Activated CD4-positive, CD25-positive, alpha-beta regulatory T cell treated with anti-CD3 and anti-CD28 coated beads, Interleukin-2, amount 50 U/mL, for 72 hours (primary cell): ENCODE data around the gene CELSR1.
A peak's percentile ranks its signal among the peaks of the same experiment; 100 is the strongest.

ENCODE experiments used
- DNase-seq: peaks from one replicate; pipeline ENCODE4 v3.0.0; 2021

CELSR1 gene

GRCh38 chr22:46373921-46374662 is 163.3 kb downstream of the CELSR1 start:
- no peak for DNase-seq

GRCh38 chr22:46373159-46373558 is 164.3 kb downstream of the CELSR1 start:
- DNase-seq, result no peak

- no peak for DNase-seq
Observed at GRCh38 chr22:46372686-46373085, 164.7 kb downstream of the CELSR1 start.

DNA sequence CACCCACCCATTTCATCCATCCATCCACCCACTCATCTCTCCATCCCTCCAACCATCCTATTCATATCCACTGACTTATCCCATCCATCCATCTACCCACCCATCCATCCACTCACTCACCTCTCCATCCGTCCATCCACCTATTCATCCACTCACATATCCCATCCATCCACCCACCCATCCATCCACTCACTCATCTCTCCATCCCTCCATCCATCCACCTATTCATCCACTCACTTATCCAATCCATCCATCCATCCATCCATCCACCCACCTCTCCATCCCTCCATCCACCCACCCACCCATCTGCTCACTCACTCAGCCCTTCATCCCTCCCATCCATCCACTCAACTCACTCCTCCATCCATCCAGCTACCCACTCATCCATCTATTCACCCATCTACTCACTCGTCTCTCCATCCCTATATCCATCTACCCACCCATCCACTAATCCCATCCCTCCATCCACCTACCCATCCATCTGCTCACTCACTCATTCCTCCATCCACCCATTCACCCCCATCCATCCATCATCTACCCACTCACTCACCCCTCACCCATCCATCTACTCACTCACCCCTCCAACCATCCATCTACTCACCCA is 165.7 kb downstream of the CELSR1 start:
- no peak for DNase-seq

DNA sequence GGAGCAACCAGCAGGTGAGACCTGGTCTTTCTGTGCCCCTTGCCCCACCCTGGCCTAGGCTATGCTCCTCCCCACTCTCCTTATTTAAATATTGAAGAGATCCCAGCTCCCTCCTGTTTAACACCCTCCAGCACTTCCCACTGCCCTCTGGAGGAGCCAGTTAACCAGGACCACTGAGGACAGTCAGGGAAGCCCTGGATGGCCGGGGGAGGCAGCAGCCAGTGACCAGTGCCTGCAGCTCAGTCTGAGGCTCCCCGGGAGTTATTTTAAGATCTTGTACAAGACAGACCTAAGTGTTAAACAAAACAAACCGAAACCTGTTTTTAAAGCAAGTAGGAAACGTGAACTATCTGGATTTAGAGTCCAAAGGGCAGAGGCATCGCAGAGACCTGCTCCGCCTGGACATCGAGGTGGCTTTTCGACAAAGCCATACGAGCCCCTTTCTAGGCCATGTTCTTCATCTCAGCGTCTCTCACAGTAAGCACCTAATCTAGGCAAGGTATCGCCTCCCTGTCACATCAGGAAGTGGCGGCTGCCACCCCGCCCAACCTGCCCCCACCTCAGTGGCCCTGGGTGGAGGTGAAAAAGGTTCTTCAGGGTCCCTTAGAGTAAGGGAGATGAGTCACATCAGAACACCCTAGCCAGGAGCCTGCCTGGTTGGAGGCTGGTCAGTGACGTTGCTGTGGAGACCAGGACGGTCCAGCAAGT is 166.7 kb downstream of the CELSR1 start:
- DNase-seq, result no peak

DNA sequence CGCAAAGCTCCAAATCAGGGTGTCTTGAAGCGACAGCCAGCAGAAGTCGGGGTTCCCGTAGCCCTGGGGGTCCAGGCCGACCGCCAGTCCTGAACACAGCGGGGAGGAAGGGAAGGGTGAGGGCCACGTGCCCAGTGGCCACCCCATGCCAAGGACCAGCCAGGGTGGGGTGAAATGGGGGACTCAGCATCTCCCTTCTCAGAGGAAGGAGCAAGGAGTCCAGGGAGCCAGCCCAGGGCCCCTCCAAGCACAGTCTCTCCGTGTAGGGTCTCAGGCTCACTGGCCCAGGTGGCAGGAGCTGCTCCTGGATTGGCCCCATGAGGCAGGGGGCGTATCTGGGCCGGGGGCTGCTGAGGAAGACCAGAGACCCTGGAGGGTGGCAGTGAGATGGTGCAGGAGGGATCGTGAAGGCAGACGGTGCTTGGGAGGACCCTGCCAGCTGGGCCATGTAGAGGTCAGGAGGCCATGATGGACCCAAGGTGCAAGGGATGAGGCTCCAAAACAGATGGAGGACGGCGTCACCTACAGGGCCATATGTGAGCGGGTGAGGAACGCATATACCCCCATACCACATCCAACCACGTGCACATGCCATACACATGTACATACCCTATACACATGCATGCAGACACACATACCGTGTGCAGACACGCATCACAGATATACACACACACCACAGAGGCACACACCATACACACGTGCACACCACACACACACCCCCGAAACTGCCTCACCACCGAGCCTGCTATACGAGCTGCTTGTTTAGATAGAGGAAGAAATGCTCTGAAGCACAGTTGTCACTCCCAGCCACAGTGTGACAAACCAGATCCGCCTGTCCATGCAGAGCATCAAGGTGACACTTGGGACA is 167.5 kb downstream of the CELSR1 start:
- no peak for DNase-seq

GRCh38 chr22:46368871-46369715 is 168.3 kb downstream of the CELSR1 start:
- DNase-seq, result no peak

- DNase-seq, result no peak
Observed at GRCh38 chr22:46368422-46368821, 169.0 kb downstream of the CELSR1 start.

GRCh38 chr22:46367707-46368191 is 169.7 kb downstream of the CELSR1 start:
- DNase-seq, result peak; percentile 73

- DNase-seq, result no peak
Observed at GRCh38 chr22:46366801-46367706, 170.4 kb downstream of the CELSR1 start.

DNA sequence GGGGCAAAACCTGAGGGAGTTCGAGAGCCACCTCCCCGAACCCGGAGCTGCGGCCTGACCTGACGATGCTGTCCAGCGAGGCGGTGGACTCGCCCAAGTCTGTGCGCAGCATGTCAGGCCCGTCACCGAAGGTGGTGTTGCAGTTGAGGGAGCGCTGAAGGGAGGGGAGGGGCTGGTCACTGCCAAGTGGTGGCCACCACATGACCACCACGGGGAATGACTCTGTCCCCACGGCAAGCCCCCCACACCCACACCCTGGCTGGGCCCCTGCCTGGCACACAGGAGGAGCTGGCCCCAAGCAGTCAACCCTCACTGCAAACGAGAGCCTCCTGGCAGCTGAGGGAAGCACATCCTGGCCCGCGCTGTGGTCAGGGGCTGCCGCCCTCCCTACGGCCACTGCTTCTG is 171.1 kb downstream of the CELSR1 start:
- no peak for DNase-seq

GRCh38 chr22:46365166-46365624 is 172.2 kb downstream of the CELSR1 start:
- DNase-seq, result no peak

- DNase-seq, result no peak
Observed at GRCh38 chr22:46364341-46365165, 172.9 kb downstream of the CELSR1 start.

GRCh38 chr22:46363611-46364321 is 173.7 kb downstream of the CELSR1 start:
- DNase-seq, result no peak

- DNase-seq, result no peak
Observed at GRCh38 chr22:46362934-46363515, 174.4 kb downstream of the CELSR1 start.

- DNase-seq, result no peak
Observed at GRCh38 chr22:46362203-46362933, 175.1 kb downstream of the CELSR1 start.

DNA sequence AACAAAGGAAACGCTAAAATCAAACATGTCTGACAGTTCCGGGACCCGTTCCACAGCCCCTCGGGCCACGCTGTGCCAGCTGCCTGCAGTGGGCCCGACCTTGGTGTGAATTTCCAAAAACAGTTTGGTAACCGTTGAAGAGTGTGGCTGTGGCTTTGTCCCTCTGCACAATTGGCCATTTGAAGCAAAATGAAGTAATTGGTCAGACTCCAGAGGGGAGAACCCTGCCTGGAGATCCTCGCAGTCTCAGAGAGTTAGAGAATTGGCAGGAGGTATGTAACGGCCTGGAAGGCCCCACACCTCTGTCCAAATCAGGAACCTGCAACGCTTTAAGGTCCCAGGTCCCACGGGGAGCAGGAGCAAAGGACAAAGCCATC is 175.6 kb downstream of the CELSR1 start:
- DNase-seq, result no peak

- DNase-seq, result no peak
Observed at GRCh38 chr22:46360891-46361290, 176.5 kb downstream of the CELSR1 start.
